22Rv1 (cell line): ENCODE data around the gene TMEM95.

Experiments
- CTCF ChIP-seq: fragments of 450-650 bp; IDR thresholded peaks from 2 replicates; pipeline ENCODE4 v1.5.1; 2017; ENCODE audit warnings: mild to moderate bottlenecking
- ZFX ChIP-seq: fragments of 450-650 bp; IDR thresholded peaks from 2 replicates; pipeline ENCODE4 v1.6.1; 2017; ENCODE audit warnings: antibody characterized with exemption, borderline replicate concordance

GRCh38 chr17:7309628-7310027 is 45.3 kb upstream of the TMEM95 start:
- no peak for TF ChIP-seq CTCF
- TF ChIP-seq ZFX, result no peak
